CD8-positive, alpha-beta memory T cell (primary cell): Measurements from ENCODE around the gene ATN1. TPM values are rescaled to one million over a fixed set of nuclear protein-coding genes. Genes with fewer than 3 reads are reported as not detected.

Experiments used
- CTCF ChIA-PET: fragments of 350-600 bp; sonication (Branson Sonifier 250); formaldehyde crosslinking; loops from one replicate; lab custom pipeline; 2021; ENCODE audit warnings: antibody characterized with exemption; lab: Charles Lee
- POLR2A ChIA-PET: fragments of 350-600 bp; sonication (Branson Sonifier 250); formaldehyde crosslinking; loops from one replicate; lab custom pipeline; 2021; ENCODE audit warnings: antibody characterized with exemption; lab: Charles Lee
- DNase-seq, 5 donors: peaks; one replicate each; pipeline versions ENCODE4 v3.0.0 to v3.0.0-alpha.2; 2020 to 2022; ENCODE audit warnings: mixed read lengths in 1 of 5
- H3K27ac ChIP-seq: one replicate; pipeline ENCODE4 v1.7.0; 2013; ENCODE audit warnings: low read depth, mild to moderate bottlenecking, low read length, moderate library complexity
- H3K27me3 ChIP-seq: 2 replicates; pipeline ENCODE4 v1.7.0; 2013; ENCODE audit warnings: low read length, mild to moderate bottlenecking; ENCODE audit not compliant: insufficient read depth, poor library complexity, severe bottlenecking
- H3K36me3 ChIP-seq: 2 replicates; pipeline ENCODE4 v1.7.0; 2013; ENCODE audit warnings: mild to moderate bottlenecking, low read length, moderate library complexity; ENCODE audit not compliant: insufficient read depth
- H3K4me1 ChIP-seq: 2 replicates; pipeline ENCODE4 v1.7.0; 2013; ENCODE audit warnings: mild to moderate bottlenecking, low read length, moderate library complexity; ENCODE audit not compliant: insufficient read depth
- H3K4me3 ChIP-seq: 2 replicates; pipeline ENCODE4 v1.7.0; 2013; ENCODE audit warnings: mild to moderate bottlenecking, low read length
- H3K9me3 ChIP-seq: 2 replicates; pipeline ENCODE4 v1.7.0; 2013; ENCODE audit warnings: mild to moderate bottlenecking, low read length
- H3K27ac Mint-ChIP-seq, 8 donors: one replicate each; pipeline ENCODE4 v1.8.0; 2020 to 2021; ENCODE audit warnings: mixed read lengths in 8 of 8, mild to moderate bottlenecking in 6 of 8, inconsistent platforms in 3 of 8, moderate library complexity in 3 of 8
- H3K27me3 Mint-ChIP-seq, 2 donors: one replicate each; pipeline ENCODE4 v1.8.0; 2020 to 2021; ENCODE audit warnings: mixed read lengths in 2 of 2, mild to moderate bottlenecking in 1 of 2, moderate library complexity in 1 of 2
- H3K36me3 Mint-ChIP-seq, 3 donors: one replicate each; pipeline ENCODE4 v1.8.0; 2020 to 2021; ENCODE audit warnings: mixed read lengths in 3 of 3, inconsistent platforms in 1 of 3, mild to moderate bottlenecking in 1 of 3
- H3K4me1 Mint-ChIP-seq, 3 donors: one replicate each; pipeline ENCODE4 v1.8.0; 2020 to 2021; ENCODE audit warnings: mixed read lengths in 3 of 3, inconsistent platforms in 1 of 3, mild to moderate bottlenecking in 1 of 3
- H3K4me3 Mint-ChIP-seq, 7 donors: one replicate each; pipeline ENCODE4 v1.8.0; 2020 to 2021; ENCODE audit warnings: mixed read lengths in 7 of 7, mild to moderate bottlenecking in 6 of 7, moderate library complexity in 4 of 7, inconsistent platforms in 2 of 7
- H3K9me3 Mint-ChIP-seq, 5 donors: one replicate each; pipeline ENCODE4 v1.8.0; 2020 to 2022; ENCODE audit warnings: mixed read lengths in 5 of 5, mild to moderate bottlenecking in 3 of 5, moderate library complexity in 2 of 5, inconsistent platforms in 1 of 5
- polyA plus RNA-seq: library from polyadenylated mRNA; unstranded; fragments of 300-500 nt; fragmentation: Illumina TruSeq; gene quantifications from one replicate; pipeline ENCODE4 v1.2.3, GENCODE V29; 2021
- total RNA-seq, 2 experiments: library from RNA; stranded (reverse); gene quantifications; one replicate each; pipeline ENCODE4 v1.2.3, GENCODE V29; 2021

ATN1 gene
- total and polyA plus RNA-seq, 3 experiments from 2014 or later = 0.62 to 60.4 (median 54.8) TPM

- Mint-ChIP-seq H3K9me3 (no peaks in the 10 kb centered on the region), H3K27ac (peak overlapping the region in 4 of 8 donors; percentile 5 to 71 (median 58)), H3K27me3 (no peaks in the 10 kb centered on the region), H3K4me1 (peaks cover 15 to 27% (median 20%) of the 10 kb centered on the region in 3 donors), H3K36me3 (peaks cover 3 to 37% (median 4%) of the 10 kb centered on the region in 3 donors), H3K4me3 (peak overlapping the region in 2 of 7 donors; percentile 20 to 57)
- H3K4me3 ChIP-seq = no peak overlapping the region
- ChIA-PET CTCF (interaction anchor here (0.8 to 8.9 kb wide), 16 partner anchors 9 to 187 kb away, joined by 3 to 88 read pairs (median 10); partner anchors contain the start of genes C12orf57, C1R, C1RL and ENO2), POLR2A (interaction anchor here (1.1 kb wide), 1 partner anchor 39 kb away, joined by 3 read pairs; no protein-coding TSS in a partner anchor)
- H3K9me3 ChIP-seq = no peaks in the 10 kb centered on the region
- DNase-seq = no peak
- no peaks in the 10 kb centered on the region for H3K27me3 ChIP-seq
- H3K27ac ChIP-seq = no peak overlapping the region
- peaks cover 19% of the 10 kb centered on the region for H3K4me1 ChIP-seq
- H3K36me3 ChIP-seq = peaks cover 6% of the 10 kb centered on the region
Measured at GRCh38 chr12:6923003-6923732, 4.6 kb upstream of the ATN1 start.

GRCh38 chr12:6923851-6924250, 3.9 kb upstream of the ATN1 start:
- CTCF ChIA-PET = interaction anchor here (0.8 to 8.9 kb wide), 21 partner anchors 10 to 266 kb away, joined by 3 to 88 read pairs (median 4); partner anchors contain the start of genes C12orf57, C1R, C1RL and ENO2
- peak overlapping the region in 1 of 7 donors; percentile 78 for H3K4me3 Mint-ChIP-seq
- peaks cover 24% of the 10 kb centered on the region for H3K4me1 ChIP-seq
- H3K9me3 ChIP-seq = no peaks in the 10 kb centered on the region
- POLR2A ChIA-PET = interaction anchor here (0.9 to 2.3 kb wide), 4 partner anchors 9 to 38 kb away, joined by 3 to 12 read pairs (median 4); partner anchors contain the start of genes C12orf57, ENO2 and RNU7-1
- H3K36me3 Mint-ChIP-seq = peaks cover 3 to 39% (median 4%) of the 10 kb centered on the region in 3 donors
- H3K4me1 Mint-ChIP-seq = peaks cover 18 to 32% (median 25%) of the 10 kb centered on the region in 3 donors
- no peaks in the 10 kb centered on the region for H3K27me3 ChIP-seq
- H3K27ac ChIP-seq = no peak overlapping the region
- no peak for DNase-seq
- H3K4me3 ChIP-seq = no peak overlapping the region
- H3K27me3 Mint-ChIP-seq = no peaks in the 10 kb centered on the region
- H3K9me3 Mint-ChIP-seq = no peaks in the 10 kb centered on the region
- peak overlapping the region in 7 of 8 donors; percentile 39 to 94 (median 92) for H3K27ac Mint-ChIP-seq
- peaks cover 6% of the 10 kb centered on the region for H3K36me3 ChIP-seq

- Mint-ChIP-seq H3K9me3 (no peaks in the 10 kb centered on the region), H3K4me3 (peak overlapping the region in 5 of 7 donors; percentile 28 to 78 (median 61)), H3K36me3 (peaks cover 0 to 26% (median 0%) of the 10 kb centered on the region in 3 donors), H3K27ac (peak overlapping the region; percentile 39 to 94 (median 87)), H3K4me1 (peaks cover 31 to 44% (median 38%) of the 10 kb centered on the region in 3 donors), H3K27me3 (no peaks in the 10 kb centered on the region)
- Histone ChIP-seq H3K9me3 (no peaks in the 10 kb centered on the region), H3K27ac (no peak overlapping the region), H3K36me3 (no peaks in the 10 kb centered on the region), H3K27me3 (no peaks in the 10 kb centered on the region), H3K4me1 (peaks cover 37% of the 10 kb centered on the region), H3K4me3 (no peak overlapping the region)
- CTCF ChIA-PET = interaction anchor here (0.8 to 8.9 kb wide), 15 partner anchors 11 to 264 kb away, joined by 3 to 88 read pairs (median 8); partner anchors contain the start of genes C12orf57, C1R, C1RL and ENO2
- POLR2A ChIA-PET = interaction anchor here (0.5 to 2.3 kb wide), 8 partner anchors 9 to 64 kb away, joined by 3 to 12 read pairs (median 4); partner anchors contain the start of genes C12orf57, ENO2 and RNU7-1
- DNase-seq = no peak
Measured at GRCh38 chr12:6925239-6925539, 2.6 kb upstream of the ATN1 start.

GRCh38 chr12:6925540-6926279, 2.0 kb upstream of the ATN1 start:
- H3K27me3 ChIP-seq = no peaks in the 10 kb centered on the region
- no peaks in the 10 kb centered on the region for H3K9me3 ChIP-seq
- Mint-ChIP-seq H3K9me3 (no peaks in the 10 kb centered on the region), H3K36me3 (peaks cover 0 to 26% (median 0%) of the 10 kb centered on the region in 3 donors), H3K4me3 (peak overlapping the region; percentile 17 to 97 (median 91)), H3K27me3 (no peaks in the 10 kb centered on the region), H3K4me1 (peaks cover 32 to 47% (median 40%) of the 10 kb centered on the region in 3 donors), H3K27ac (peak overlapping the region in 7 of 8 donors; percentile 40 to 92 (median 74))
- DNase-seq = no peak
- peaks cover 37% of the 10 kb centered on the region for H3K4me1 ChIP-seq
- CTCF ChIA-PET = interaction anchor here (0.8 to 8.9 kb wide), 15 partner anchors 12 to 185 kb away, joined by 3 to 88 read pairs (median 8); partner anchors contain the start of genes C12orf57, C1R, C1RL and ENO2
- no peak overlapping the region for H3K4me3 ChIP-seq
- POLR2A ChIA-PET = interaction anchor here (0.5 to 2.3 kb wide), 8 partner anchors 10 to 1011 kb away, joined by 3 to 12 read pairs (median 4); partner anchors contain the start of genes ENO2 and SPSB2
- H3K36me3 ChIP-seq = no peaks in the 10 kb centered on the region
- H3K27ac ChIP-seq = no peak overlapping the region

- Mint-ChIP-seq H3K9me3 (no peaks in the 10 kb centered on the region), H3K27me3 (no peaks in the 10 kb centered on the region), H3K27ac (peak overlapping the region; percentile 68 to 99 (median 92)), H3K36me3 (peaks cover 0 to 8% (median 3%) of the 10 kb centered on the region in 3 donors), H3K4me3 (peak overlapping the region; percentile 82 to 91 (median 87)), H3K4me1 (peaks cover 36 to 62% (median 51%) of the 10 kb centered on the region in 3 donors)
- H3K27ac ChIP-seq = peak overlapping the region; percentile 65
- H3K36me3 ChIP-seq = no peaks in the 10 kb centered on the region
- peak overlapping the region; percentile 47 for H3K4me3 ChIP-seq
- DNase-seq = peak in 1 of 5 donors; percentile 59
- no peaks in the 10 kb centered on the region for H3K9me3 ChIP-seq
- no peaks in the 10 kb centered on the region for H3K27me3 ChIP-seq
- ChIA-PET POLR2A (interaction anchor here (1.0 to 1.8 kb wide), 4 partner anchors 10 to 33 kb away, joined by 4 to 10 read pairs (median 6); partner anchors contain the start of genes C12orf57 and RNU7-1), CTCF (interaction anchor here (1.2 to 8.9 kb wide), 6 partner anchors 9 to 186 kb away, joined by 3 to 88 read pairs (median 68); partner anchors contain the start of genes C12orf57, RNU7-1, SPSB2 and TPI1)
- peaks cover 55% of the 10 kb centered on the region for H3K4me1 ChIP-seq
Measured at GRCh38 chr12:6928022-6928702, 403 bp downstream of the ATN1 start.

- no peaks in the 10 kb centered on the region for H3K27me3 Mint-ChIP-seq
- peak overlapping the region; percentile 68 to 99 (median 92) for H3K27ac Mint-ChIP-seq
- peak overlapping the region; percentile 65 for H3K27ac ChIP-seq
Measured at GRCh38 chr12:6928703-6929407, 1.1 kb downstream of the ATN1 start.

More at GRCh38 chr12:6928703-6929407, 1.1 kb downstream of the ATN1 start:
- peaks cover 37 to 65% (median 51%) of the 10 kb centered on the region in 3 donors for H3K4me1 Mint-ChIP-seq
- Histone ChIP-seq H3K4me3 (peak overlapping the region; percentile 47), H3K27me3 (no peaks in the 10 kb centered on the region), H3K9me3 (no peaks in the 10 kb centered on the region), H3K4me1 (peaks cover 61% of the 10 kb centered on the region), H3K36me3 (no peaks in the 10 kb centered on the region)
- POLR2A ChIA-PET = interaction anchor here (1.0 to 1.8 kb wide), 4 partner anchors 9 to 32 kb away, joined by 4 to 10 read pairs (median 6); partner anchors contain the start of genes C12orf57 and RNU7-1
- no peak for DNase-seq
- CTCF ChIA-PET = interaction anchor here (1.2 to 8.9 kb wide), 6 partner anchors 8 to 185 kb away, joined by 3 to 88 read pairs (median 68); partner anchors contain the start of genes C12orf57, RNU7-1, SPSB2 and TPI1
- peak overlapping the region; percentile 82 to 91 (median 87) for H3K4me3 Mint-ChIP-seq
- H3K36me3 Mint-ChIP-seq = peaks cover 0 to 11% (median 3%) of the 10 kb centered on the region in 3 donors
- no peaks in the 10 kb centered on the region for H3K9me3 Mint-ChIP-seq
